ENCODE results near the gene COL1A2.

COL1A2 gene

GRCh38 chr7:94394437-94395140 is at the start of gene COL1A2:
COL1A2 (plus strand) TSS chr7:94394895; CDS start chr7:94395032, 137 bp downstream.
- no peak for DNase-seq (ENCODE audit: low read depth)

DNA sequence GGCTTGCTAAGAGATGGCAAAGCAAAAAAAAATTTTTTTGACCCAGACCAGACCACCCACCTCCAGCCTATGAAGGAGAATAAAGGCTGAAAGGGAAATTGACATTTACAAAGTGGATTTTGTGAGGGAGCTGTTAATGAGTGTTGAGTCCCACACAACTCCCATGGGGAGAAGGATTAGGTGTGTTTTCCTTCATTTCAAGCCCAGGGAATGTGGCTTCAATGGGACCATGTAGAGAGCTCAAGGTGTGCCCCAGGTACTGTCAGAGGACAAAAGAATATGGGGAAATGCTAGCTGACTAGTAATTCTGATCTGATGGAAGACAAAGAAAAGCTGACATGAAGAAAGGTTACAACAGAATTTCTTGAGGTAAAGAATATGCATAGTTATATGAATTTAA is 48.8 kb upstream of the COL1A2 start:
- no peak for DNase-seq (ENCODE audit: low read depth)

GRCh38 chr7:94348142-94348541 is 46.6 kb upstream of the COL1A2 start:
- DNase-seq (ENCODE audit: low read depth): no peak

GRCh38 chr7:94350734-94351133 is 44.0 kb upstream of the COL1A2 start:
- DNase-seq (ENCODE audit: low read depth): no peak

- DNase-seq (ENCODE audit: low read depth): no peak
Measured at GRCh38 chr7:94351703-94352102, 43.0 kb upstream of the COL1A2 start.

GRCh38 chr7:94352887-94353286 is 41.8 kb upstream of the COL1A2 start:
- no peak for DNase-seq (ENCODE audit: low read depth)

DNA sequence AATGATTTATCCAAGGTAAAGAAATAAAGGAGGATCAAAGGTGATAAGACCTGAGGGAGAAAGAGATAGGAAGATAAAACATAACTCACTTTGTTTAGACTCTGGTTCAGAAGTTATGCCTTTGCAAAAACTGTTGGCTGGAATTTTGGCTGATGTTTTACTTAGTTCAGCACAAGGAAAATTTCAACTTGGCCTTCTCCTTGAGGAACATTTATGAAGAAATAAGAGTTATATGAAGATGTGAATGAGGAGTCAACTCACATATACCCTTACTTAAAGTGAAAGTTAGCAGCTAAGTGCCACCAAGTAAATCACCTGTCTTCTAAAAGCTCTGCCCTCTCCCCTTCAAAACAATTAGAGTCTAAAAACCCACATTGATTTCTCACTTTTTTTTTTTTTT is 39.7 kb upstream of the COL1A2 start:
- no peak for DNase-seq (ENCODE audit: low read depth)

GRCh38 chr7:94355454-94355853 is 39.2 kb upstream of the COL1A2 start:
- DNase-seq (ENCODE audit: low read depth): no peak

DNA sequence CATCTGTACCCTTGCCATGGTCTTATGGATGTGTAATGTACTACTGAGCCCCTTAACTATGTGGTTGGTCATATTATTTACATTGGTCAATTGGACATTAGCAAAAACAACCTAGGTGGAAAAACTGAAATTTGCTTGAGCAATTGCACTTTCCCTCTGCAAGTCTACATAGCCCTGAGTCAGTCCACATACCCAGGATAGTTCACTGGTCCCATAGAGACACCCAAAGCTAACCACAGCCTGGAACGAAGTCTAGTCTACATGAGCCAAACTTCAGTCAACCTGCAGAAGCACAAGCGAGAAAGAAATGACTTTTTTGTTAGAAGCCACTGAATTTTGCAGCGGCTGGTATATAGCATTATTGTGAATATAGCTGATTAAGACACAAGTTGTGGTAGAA is 37.6 kb upstream of the COL1A2 start:
- no peak for DNase-seq (ENCODE audit: low read depth)

GRCh38 chr7:94360926-94361325 is 33.8 kb upstream of the COL1A2 start:
- DNase-seq (ENCODE audit: low read depth): no peak

GRCh38 chr7:94362276-94362675 is 32.4 kb upstream of the COL1A2 start:
- DNase-seq (ENCODE audit: low read depth): no peak

DNA sequence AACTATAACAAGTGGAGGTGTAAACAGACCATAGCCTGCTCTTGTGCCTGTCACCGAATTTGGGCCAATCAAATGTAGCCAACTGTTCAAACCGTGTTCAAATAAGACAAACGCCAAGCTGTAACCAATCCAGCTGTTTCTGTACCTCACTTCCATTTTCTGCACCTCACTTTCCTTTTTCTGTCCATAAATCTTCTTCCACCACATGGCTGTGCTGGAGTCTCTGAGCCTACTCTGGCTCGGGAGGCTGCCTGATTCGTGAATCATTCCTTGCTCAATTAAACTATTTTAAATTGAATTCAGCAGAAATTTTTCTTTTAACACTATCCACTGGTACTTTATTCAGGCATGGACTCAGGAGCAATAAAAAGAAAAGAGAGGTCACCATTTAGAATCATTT is 29.9 kb upstream of the COL1A2 start:
- no peak for DNase-seq (ENCODE audit: low read depth)

DNA sequence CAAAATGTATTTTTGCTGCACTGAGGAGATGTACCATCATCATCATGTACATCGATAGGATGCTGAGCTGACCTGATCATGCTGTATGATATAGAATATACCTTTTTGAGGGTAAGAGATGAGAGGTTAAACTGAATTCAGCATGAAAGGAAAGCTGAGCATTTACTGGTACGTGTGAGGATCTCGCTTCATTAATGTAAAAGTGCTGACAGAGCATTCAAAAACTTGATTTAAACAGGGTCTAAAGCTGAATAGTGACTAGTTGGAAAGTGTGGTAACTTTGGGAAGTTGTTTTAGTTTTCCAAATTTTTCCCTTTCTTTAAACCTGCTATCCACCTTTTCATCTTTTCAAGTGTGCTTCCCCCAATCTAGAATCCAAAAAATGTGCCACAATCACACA is 28.5 kb upstream of the COL1A2 start:
- DNase-seq (ENCODE audit: low read depth): no peak

GRCh38 chr7:94366832-94367231 is 27.9 kb upstream of the COL1A2 start:
- DNase-seq (ENCODE audit: low read depth): no peak

- DNase-seq (ENCODE audit: low read depth): no peak
Measured at GRCh38 chr7:94367949-94368348, 26.7 kb upstream of the COL1A2 start.

- DNase-seq (ENCODE audit: low read depth): no peak
Measured at GRCh38 chr7:94368371-94368791, 26.3 kb upstream of the COL1A2 start.

- no peak for DNase-seq (ENCODE audit: low read depth)
Measured at GRCh38 chr7:94374231-94374630, 20.5 kb upstream of the COL1A2 start.

DNA sequence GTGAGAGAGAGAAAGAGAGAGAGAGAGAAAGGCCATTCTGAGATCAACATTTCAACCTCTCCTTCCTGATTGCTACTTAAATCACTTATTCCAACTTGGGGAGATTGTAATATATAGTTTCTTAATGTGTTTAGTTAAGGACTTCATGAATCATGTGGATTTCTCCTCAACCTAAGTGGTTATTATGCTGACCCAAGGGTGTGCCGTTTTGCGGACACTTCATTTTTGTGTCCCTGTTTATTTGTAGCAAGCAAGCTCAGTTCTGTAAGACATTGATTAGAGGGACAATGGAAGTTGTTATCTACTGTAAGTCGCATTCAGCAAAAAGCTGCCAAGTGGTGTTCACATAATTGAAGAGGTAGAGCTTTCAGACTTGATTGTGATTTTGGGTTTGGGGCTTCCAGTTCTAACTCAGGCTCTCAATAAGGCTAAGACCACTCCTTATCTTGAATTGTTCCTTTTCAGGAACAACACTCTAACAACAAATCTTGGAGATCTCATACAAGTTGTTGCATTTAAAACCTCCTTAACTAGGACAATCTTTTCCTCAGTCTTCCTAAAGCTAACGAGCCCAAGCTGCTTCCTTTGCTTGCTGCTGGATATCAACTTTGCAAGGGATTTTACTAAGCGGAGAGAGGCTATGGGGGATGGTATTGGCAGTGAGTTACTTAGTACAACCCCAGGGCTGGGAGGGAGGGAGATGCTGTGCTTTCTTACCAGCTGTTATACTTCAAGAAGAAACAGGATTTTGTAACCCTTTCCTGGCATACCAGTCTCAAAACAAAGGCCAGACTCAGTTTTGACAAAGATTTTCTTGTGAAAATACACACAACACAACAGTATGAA is 19.8 kb upstream of the COL1A2 start:
- no peak for DNase-seq (ENCODE audit: low read depth)

DNA sequence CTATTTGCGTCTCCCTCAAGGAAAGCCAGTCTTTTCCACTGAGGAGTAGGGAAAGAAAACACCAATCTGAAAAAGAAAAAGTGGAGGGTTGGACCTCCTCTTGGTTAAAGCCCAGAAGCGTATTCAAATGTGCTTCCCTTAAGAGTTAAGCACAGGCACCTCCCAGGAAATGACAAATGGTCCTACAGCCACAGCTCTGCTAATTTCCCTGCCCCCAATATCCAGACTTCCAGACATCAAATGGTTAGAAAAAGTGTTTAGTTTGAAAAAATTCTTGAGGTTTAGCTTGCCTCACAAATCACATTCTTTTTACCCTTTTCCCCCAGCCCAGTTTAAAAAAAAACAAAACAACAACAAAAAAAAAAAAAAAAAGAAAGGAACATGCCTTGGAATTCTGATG is 19.0 kb upstream of the COL1A2 start:
- no peak for DNase-seq (ENCODE audit: low read depth)

- no peak for DNase-seq (ENCODE audit: low read depth)
Measured at GRCh38 chr7:94376281-94376680, 18.4 kb upstream of the COL1A2 start.

DNA sequence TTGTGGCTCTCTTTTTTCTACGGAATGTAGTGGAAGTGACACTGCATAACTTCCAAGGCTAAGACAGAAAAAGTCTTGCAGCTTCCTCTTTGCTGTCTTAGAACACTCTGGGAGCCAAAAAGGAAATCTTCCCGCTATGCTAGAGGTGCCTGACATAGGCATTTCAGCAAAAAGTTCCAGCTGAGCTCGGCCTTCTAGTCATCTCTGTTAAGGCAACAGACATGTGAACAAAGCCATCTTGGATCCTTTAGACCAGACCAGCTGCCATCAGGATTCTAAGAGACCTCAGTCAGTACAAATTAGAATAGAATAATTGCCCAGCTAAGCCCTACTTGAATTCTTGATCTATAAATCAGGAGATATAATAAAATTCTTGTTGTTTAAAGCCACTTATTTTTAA is 16.3 kb upstream of the COL1A2 start:
- no peak for DNase-seq (ENCODE audit: low read depth)

DNA sequence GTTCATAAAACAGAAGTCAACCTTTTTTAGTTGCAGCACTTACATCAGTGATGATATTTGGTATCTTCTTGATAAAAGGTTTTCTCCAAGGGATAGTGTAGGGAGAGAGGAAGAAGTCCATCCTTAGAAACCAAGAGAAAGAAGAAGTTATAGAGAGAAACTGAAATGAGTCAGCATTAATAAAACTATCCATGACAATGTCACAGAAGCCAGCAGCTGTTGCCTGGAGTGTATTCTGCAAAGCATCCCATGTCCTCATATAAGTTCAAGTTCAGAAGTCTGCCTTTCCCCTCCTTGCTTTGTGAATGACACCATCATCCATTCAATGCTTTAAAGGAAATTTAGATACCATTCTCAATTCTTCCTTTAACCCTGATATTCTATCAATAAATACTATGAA is 14.4 kb upstream of the COL1A2 start:
- DNase-seq (ENCODE audit: low read depth): no peak

DNA sequence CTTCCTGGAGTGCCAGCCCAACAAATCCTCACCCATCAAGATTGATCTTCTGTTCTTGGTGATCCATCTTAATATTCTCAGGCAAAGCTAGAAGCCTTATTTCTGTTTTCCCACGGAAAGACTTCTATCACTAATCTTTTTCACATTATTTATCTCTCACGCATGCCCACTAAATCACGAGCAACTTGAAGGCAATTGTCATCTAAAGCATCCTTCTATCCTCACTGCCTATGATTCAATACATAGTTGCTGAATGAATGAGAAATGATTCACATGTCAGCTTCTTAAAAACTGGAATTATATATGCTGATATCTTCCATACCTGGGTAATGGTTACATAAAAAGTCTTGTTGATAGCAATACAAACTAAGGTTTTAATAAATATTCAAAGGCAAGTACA is 12.6 kb upstream of the COL1A2 start:
- DNase-seq (ENCODE audit: low read depth): no peak

- no peak for DNase-seq (ENCODE audit: low read depth)
Measured at GRCh38 chr7:94382746-94383145, 11.9 kb upstream of the COL1A2 start.
